ENCODE measurements around the gene C1orf53. TPM values are rescaled to one million over a fixed set of nuclear protein-coding genes. Genes with fewer than 3 reads are reported as not detected.

Gene C1orf53
- total RNA-seq, 1 experiment from 2014 or later: 12.6 TPM

- peaks cover 5% of the 10 kb centered on the region; the same call in 1 of the 2 replicates for H3K27me3 ChIP-seq
- DNase-seq: no peak
Measured at GRCh38 chr1:197915260-197915861, 12.9 kb downstream of the C1orf53 start.

GRCh38 chr1:197915862-197916499 lies 13.6 kb downstream of the C1orf53 start:
- peak; percentile 90 for DNase-seq
- Histone ChIP-seq H3K4me3 (peak overlapping the region; percentile 49), H3K9me3 (no peaks in the 10 kb centered on the region), H3K27me3 (peaks cover 5% of the 10 kb centered on the region; the same call in 1 of the 2 replicates), H3K36me3 (no peaks in the 10 kb centered on the region)

More at GRCh38 chr1:197915260-197915861, 12.9 kb downstream of the C1orf53 start:
- no peaks in the 10 kb centered on the region for H3K9me3 ChIP-seq
- H3K4me3 ChIP-seq: peak overlapping the region; percentile 49
- H3K36me3 ChIP-seq: no peaks in the 10 kb centered on the region

DNA sequence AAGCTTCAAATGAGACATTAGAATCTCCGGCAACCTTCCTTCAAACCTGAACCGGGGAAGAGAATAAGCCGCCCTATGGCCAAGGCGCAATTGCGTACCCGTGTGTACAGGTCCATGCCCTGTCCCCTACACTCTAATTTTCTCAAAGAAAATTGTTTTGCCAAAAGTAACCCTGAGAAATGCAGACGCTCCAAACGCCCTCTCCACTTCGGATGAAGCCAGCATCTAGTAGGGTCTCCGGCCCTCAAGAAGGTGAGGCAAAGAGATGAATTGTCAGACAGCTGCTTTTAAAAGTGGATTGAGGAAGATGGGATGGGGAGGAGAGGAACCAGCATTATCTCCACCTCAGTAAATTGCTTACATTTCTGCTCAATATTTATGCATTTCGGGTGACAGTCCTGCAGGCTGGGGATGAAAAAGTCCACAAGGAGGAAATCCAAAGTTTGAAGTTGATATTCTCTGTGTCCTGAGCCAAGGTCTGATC lies 14.1 kb downstream of the C1orf53 start:
- H3K27me3 ChIP-seq: peaks cover 2% of the 10 kb centered on the region; the same call in 1 of the 2 replicates
- DNase-seq: no peak
- no peaks in the 10 kb centered on the region for H3K9me3 ChIP-seq
- H3K4me3 ChIP-seq: peak overlapping the region; percentile 49
- no peaks in the 10 kb centered on the region for H3K36me3 ChIP-seq

DNA sequence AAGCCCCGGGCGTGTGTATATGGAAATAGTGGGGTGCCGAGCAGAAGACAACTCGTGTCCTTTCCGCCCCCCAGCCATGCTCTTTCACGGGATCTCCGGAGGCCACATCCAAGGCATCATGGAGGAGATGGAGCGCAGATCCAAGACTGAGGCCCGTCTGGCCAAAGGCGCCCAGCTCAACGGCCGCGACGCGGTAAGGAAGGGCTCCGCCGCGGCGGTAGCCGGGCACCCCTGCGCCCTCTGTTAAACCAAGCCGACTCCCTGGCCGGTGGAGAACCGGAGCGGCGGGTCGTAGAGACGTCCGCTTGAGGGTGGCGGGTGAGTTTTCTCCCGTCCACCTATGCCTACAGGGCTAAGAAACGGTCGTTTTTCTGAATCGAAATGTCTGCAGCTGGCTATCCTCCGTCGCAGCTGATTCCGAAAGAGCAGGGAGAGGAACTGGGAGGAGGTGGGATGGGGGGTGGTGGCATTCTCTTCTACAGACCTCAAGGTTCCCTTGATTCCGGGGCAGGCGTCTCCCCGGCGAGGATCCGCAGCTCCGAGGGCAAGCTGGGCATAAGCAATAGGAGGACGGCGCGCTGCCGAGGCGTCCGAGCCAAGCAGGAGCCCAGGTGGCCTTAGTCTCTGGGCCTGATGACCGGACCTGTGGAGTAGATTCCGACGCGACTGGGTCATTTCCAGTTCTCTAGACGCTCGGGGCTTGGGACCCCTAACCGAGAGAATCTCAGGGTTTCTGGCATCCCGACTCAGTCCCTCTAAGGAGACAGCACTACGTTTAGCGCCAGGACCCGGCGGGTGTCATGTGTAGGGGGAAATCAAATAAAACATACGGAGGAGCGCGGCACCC lies 15.6 kb downstream of the C1orf53 start:
- peak; percentile 48 for DNase-seq
- Histone ChIP-seq H3K9me3 (no peaks in the 10 kb centered on the region), H3K27me3 (no peaks in the 10 kb centered on the region; the same call in 1 of the 2 replicates), H3K36me3 (no peaks in the 10 kb centered on the region), H3K4me3 (peak overlapping the region; percentile 49)

- Histone ChIP-seq H3K9me3 (no peaks in the 10 kb centered on the region), H3K27me3 (no peaks in the 10 kb centered on the region; the same call in 1 of the 2 replicates), H3K36me3 (no peaks in the 10 kb centered on the region), H3K4me3 (no peak overlapping the region)
- DNase-seq: no peak
Measured at GRCh38 chr1:197918807-197919345, 16.4 kb downstream of the C1orf53 start.

- no peaks in the 10 kb centered on the region for H3K9me3 ChIP-seq
- no peaks in the 10 kb centered on the region for H3K36me3 ChIP-seq
- H3K27me3 ChIP-seq: no peaks in the 10 kb centered on the region; the same call in 1 of the 2 replicates
- no peak overlapping the region for H3K4me3 ChIP-seq
- DNase-seq: no peak
Measured at GRCh38 chr1:197919346-197920066, 17.1 kb downstream of the C1orf53 start.

DNA sequence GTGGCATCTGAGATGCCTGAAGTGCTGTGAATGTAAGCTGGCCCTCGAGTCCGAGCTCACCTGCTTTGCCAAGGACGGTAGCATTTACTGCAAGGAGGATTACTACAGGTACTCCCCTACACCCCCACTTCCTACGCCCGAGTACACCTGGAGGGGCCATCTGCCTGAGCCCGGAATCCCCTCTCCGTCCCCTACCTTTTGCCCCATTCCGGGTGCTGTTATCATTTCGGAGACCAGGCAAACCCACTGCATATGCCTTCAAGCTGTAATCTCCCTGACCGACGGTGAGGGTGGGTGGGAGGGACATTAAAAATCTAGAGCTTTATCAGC lies 17.6 kb downstream of the C1orf53 start:
- no peak overlapping the region for H3K4me3 ChIP-seq
- DNase-seq: no peak
- H3K36me3 ChIP-seq: no peaks in the 10 kb centered on the region
- H3K9me3 ChIP-seq: no peaks in the 10 kb centered on the region
- H3K27me3 ChIP-seq: no peaks in the 10 kb centered on the region; the same call in 1 of the 2 replicates

GRCh38 chr1:197920414-197921117 lies 18.1 kb downstream of the C1orf53 start:
- no peak overlapping the region for H3K4me3 ChIP-seq
- H3K9me3 ChIP-seq: no peaks in the 10 kb centered on the region
- no peak for DNase-seq
- no peaks in the 10 kb centered on the region; the same call in 1 of the 2 replicates for H3K27me3 ChIP-seq
- no peaks in the 10 kb centered on the region for H3K36me3 ChIP-seq

DNA sequence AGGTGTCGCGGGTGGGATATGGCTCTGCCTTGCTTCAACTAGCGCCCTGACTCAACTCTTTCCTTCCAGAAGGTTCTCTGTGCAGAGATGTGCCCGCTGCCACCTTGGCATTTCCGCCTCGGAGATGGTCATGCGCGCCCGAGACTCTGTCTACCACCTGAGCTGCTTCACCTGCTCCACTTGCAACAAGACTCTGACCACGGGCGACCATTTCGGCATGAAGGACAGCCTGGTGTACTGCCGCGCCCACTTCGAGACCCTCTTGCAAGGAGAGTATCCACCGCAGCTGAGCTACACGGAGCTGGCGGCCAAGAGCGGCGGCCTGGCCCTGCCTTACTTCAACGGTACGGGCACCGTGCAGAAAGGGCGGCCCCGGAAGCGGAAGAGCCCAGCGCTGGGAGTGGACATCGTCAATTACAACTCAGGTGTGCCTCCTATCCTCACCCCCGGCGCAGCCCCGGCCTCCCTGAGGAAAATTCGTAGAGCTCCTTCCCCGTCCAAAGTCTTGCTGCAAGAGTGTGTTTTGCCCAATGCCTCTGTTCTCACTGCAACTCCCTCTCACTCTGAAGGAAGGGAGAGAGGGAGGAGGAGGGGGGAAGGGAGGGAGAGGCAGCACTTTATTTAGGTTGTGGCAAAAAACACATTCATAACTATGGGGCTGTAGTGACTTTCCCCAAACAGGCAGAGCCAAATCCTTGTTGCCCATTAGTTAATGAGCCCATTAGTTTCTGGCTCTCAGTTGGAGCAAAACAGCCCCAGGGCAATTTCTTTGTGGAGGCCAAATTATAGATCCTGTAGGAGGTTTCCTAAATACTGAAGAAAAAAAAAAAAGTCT lies 19.0 kb downstream of the C1orf53 start:
- no peaks in the 10 kb centered on the region for H3K36me3 ChIP-seq
- no peak for DNase-seq
- H3K9me3 ChIP-seq: no peaks in the 10 kb centered on the region
- H3K4me3 ChIP-seq: no peak overlapping the region
- H3K27me3 ChIP-seq: no peaks in the 10 kb centered on the region; the same call in 1 of the 2 replicates

DNA sequence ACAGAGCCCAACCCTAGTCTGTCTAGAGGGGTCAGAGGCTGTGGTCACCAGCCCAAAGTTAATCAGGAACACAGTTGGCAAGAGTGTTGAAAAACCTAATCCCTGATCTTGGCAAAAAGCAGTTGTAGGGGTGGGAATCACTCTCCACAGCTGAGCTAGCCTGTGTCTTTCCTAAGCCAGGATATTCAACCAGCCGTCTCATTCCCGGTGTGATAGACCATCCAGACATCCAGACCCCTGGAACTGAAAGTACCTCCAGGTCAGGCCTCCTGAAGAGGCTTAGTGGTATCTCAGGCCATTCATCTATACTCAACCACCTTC lies 19.6 kb downstream of the C1orf53 start:
- no peak overlapping the region for H3K4me3 ChIP-seq
- no peaks in the 10 kb centered on the region for H3K36me3 ChIP-seq
- no peaks in the 10 kb centered on the region for H3K9me3 ChIP-seq
- H3K27me3 ChIP-seq: no peaks in the 10 kb centered on the region; the same call in 1 of the 2 replicates
- DNase-seq: no peak

GRCh38 chr1:197923038-197923437 lies 20.6 kb downstream of the C1orf53 start:
- Histone ChIP-seq H3K27me3 (no peaks in the 10 kb centered on the region; the same call in 1 of the 2 replicates), H3K36me3 (no peaks in the 10 kb centered on the region), H3K4me3 (no peak overlapping the region), H3K9me3 (no peaks in the 10 kb centered on the region)
- no peak for DNase-seq

GRCh38 chr1:197924516-197925123 lies 22.2 kb downstream of the C1orf53 start:
- Histone ChIP-seq H3K4me3 (no peak overlapping the region), H3K27me3 (no peaks in the 10 kb centered on the region), H3K36me3 (no peaks in the 10 kb centered on the region), H3K9me3 (no peaks in the 10 kb centered on the region)
- peak; percentile 52 for DNase-seq

DNA sequence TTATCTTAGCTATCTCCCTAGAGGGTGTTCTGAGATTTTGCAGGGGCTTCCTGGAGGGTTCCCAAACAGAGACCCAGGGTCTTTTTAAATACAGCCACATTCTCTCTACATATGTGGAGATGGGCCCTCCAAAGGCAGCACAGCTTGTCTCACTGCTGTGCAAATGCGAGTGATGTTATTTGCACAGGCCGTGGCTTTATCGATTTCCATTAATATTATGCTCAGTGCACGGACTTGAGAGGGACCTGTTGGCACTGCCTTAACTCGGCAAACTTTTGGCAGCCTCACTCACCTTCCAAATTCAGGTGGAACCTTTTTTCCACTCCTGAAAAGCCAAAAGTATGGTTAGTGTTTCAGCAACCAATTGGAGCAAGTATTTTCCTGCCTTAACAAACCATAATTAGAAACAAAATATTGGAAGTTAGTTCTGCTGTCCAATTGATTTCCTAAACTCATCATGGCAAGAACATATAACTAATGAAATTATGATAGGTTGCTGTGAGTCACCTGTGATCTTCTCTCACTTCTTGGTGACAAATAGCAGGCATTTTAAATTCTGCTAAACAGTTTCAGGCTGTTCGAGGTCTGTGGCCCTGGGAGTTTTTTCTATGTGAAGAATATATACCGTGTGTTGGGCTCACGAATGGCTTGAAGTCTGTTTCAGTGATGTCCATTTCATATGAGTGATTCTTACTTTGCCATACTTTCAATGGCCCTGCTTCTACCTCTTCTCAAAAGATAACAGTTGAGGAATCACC lies 25.7 kb downstream of the C1orf53 start:
- H3K27me3 ChIP-seq: no peaks in the 10 kb centered on the region
- no peaks in the 10 kb centered on the region for H3K36me3 ChIP-seq
- H3K9me3 ChIP-seq: no peaks in the 10 kb centered on the region
- no peak overlapping the region for H3K4me3 ChIP-seq
- DNase-seq: no peak

GRCh38 chr1:197928849-197929336 lies 26.5 kb downstream of the C1orf53 start:
- Histone ChIP-seq H3K27me3 (no peaks in the 10 kb centered on the region), H3K36me3 (no peaks in the 10 kb centered on the region), H3K9me3 (no peaks in the 10 kb centered on the region), H3K4me3 (no peak overlapping the region)
- no peak for DNase-seq

All from MG63 (cell line).